T-helper 17 cell (primary cell): ENCODE data around the gene CD80. TPM values are rescaled to one million over a fixed set of nuclear protein-coding genes. Genes with fewer than 3 reads are reported as not detected.
"Not testable (repeated sequence)": the region's sequence is repeated elsewhere in the genome, so short reads cannot be mapped to it uniquely, and the experiment has no call there.

Experiments
- ATAC-seq: fragments of 150-1000 bp; cut with Tn5 transposase; 2 replicates; pipeline ENCODE4 v1.10.0; 2021; ENCODE audit warnings: mild to moderate bottlenecking, moderate library complexity
- DNase-seq, 3 donors: peaks; one replicate each; pipeline versions ENCODE4 v3.0.0 to v3.0.0-alpha.2; 2020 to 2021
- H3K9me3 ChIP-seq: one replicate; pipeline ENCODE4 v1.7.0; 2013; ENCODE audit warnings: low read length, mild to moderate bottlenecking; ENCODE audit not compliant: control insufficient read depth, poor library complexity, severe bottlenecking
- H3K27ac Mint-ChIP-seq: one replicate; pipeline ENCODE4 v1.8.0; 2022; ENCODE audit warnings: mild to moderate bottlenecking, moderate library complexity, mixed read lengths
- H3K27me3 Mint-ChIP-seq: one replicate; pipeline ENCODE4 v1.8.0; 2022; ENCODE audit warnings: mixed read lengths
- H3K36me3 Mint-ChIP-seq: one replicate; pipeline ENCODE4 v1.8.0; 2022; ENCODE audit warnings: low read depth, mixed read lengths
- H3K4me1 Mint-ChIP-seq: one replicate; pipeline ENCODE4 v1.8.0; 2022; ENCODE audit warnings: mild to moderate bottlenecking, mixed read lengths
- H3K4me3 Mint-ChIP-seq: one replicate; pipeline ENCODE4 v1.8.0; 2022; ENCODE audit warnings: mild to moderate bottlenecking, moderate library complexity, mixed read lengths
- total RNA-seq, 4 donors: library from RNA in 2 of 4; stranded (reverse) in 2 of 4; gene quantifications; one replicate each; pipeline ENCODE4 v1.2.3 and lab custom pipeline; 2022 to 2026

The CD80 gene
- total RNA-seq, 2 donors from 2014 or later: 13.9 to 14.1 TPM

DNA sequence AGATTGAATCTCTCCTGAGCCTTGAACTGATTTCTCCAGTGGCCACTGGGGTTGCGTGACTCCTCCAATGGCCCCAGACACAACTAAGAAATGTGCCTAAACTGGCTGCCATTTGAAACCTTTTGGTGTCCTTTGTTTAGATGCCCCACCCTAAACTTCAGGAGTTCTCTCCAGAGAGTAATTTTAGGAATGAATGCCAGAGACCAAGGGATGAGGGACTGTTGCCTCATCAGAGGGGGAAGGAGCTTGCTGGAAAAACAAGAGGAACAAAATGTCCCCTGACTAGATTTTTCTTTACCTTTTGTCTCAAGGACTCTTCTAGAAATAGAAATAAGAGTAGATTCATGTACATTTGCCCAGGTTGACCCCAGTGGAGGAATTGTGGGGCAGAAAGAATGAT is 11.8 kb upstream of the CD80 start:
- Mint-ChIP-seq H3K36me3 (no peaks in the 10 kb centered on the region), H3K27me3 (no peaks in the 10 kb centered on the region), H3K4me3 (no peak overlapping the region), H3K27ac (no peak overlapping the region), H3K4me1 (no peaks in the 10 kb centered on the region)
- no peaks in the 10 kb centered on the region for H3K9me3 ChIP-seq
- DNase-seq: no peak
- ATAC-seq: no peak

GRCh38 chr3:119570229-119570628 is 10.8 kb upstream of the CD80 start:
- Mint-ChIP-seq H3K27ac (no peak overlapping the region), H3K27me3 (no peaks in the 10 kb centered on the region), H3K4me1 (no peaks in the 10 kb centered on the region), H3K36me3 (no peaks in the 10 kb centered on the region), H3K4me3 (no peak overlapping the region)
- DNase-seq: no peak
- ATAC-seq: peak; percentile 14
- no peaks in the 10 kb centered on the region for H3K9me3 ChIP-seq

GRCh38 chr3:119569156-119569555 is 9.7 kb upstream of the CD80 start:
- no peaks in the 10 kb centered on the region for H3K9me3 ChIP-seq
- H3K4me3 Mint-ChIP-seq: no peak overlapping the region
- DNase-seq (no peak), ATAC-seq (no peak)
- no peaks in the 10 kb centered on the region for H3K27me3 Mint-ChIP-seq
- no peaks in the 10 kb centered on the region for H3K4me1 Mint-ChIP-seq
- H3K36me3 Mint-ChIP-seq: no peaks in the 10 kb centered on the region
- H3K27ac Mint-ChIP-seq: no peak overlapping the region

- H3K27me3 Mint-ChIP-seq, H3K4me3 Mint-ChIP-seq, H3K9me3 ChIP-seq, ATAC-seq, H3K36me3 Mint-ChIP-seq, DNase-seq: not testable (repeated sequence)
- Mint-ChIP-seq H3K4me1 (peaks cover 15% of the 10 kb centered on the region), H3K27ac (peak overlapping the region; percentile 94)
Measured at GRCh38 chr3:119563334-119563733, 3.9 kb upstream of the CD80 start.

GRCh38 chr3:119562307-119562961 is 3.0 kb upstream of the CD80 start:
- H3K9me3 ChIP-seq: no peaks in the 10 kb centered on the region
- Mint-ChIP-seq H3K27me3 (no peaks in the 10 kb centered on the region), H3K36me3 (no peaks in the 10 kb centered on the region), H3K27ac (peak overlapping the region; percentile 94), H3K4me1 (peaks cover 23% of the 10 kb centered on the region), H3K4me3 (peak overlapping the region; percentile 53)
- peak; percentile 87 for ATAC-seq
- peak; percentile 45 to 60 (median 59) for DNase-seq

GRCh38 chr3:119560160-119560559 is 746 bp upstream of the CD80 start:
- H3K4me3 Mint-ChIP-seq: peak overlapping the region; percentile 43
- H3K9me3 ChIP-seq: no peaks in the 10 kb centered on the region
- H3K4me1 Mint-ChIP-seq: peaks cover 44% of the 10 kb centered on the region
- H3K27me3 Mint-ChIP-seq: no peaks in the 10 kb centered on the region
- H3K36me3 Mint-ChIP-seq: no peaks in the 10 kb centered on the region
- H3K27ac Mint-ChIP-seq: peak overlapping the region; percentile 95
- DNase-seq: no peak
- no peak for ATAC-seq

DNA sequence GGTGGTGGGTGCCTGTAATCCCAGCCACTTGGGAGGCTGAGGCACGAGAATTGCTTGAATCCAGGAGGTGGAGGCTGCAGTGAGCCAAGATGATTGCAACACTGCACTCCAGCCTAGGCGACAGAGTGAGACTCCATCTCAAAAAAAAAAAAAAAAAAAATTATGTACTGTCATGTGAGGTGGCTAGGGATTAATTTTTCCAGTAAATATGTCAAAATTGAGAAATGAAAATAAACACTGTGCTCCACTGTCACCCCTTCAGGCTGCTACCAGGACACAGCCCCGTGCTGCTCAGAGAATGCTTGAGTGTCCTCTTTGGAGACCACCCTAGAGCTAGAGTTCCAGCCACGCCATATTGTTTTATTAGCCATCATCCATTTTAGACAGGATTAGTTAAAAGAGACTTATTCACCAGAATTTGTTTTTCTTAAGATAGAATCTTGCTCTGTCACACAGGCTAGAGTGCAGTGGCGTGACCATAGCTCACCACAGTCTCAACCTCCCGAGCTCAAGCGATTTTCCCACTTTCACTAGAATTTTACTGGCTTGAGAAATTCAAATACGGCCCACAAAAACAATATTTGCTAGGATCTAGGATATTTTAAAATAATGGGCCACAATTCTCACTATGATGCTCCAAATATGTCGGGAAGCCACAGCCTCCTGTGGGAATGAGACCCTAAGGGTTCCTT is 642 bp downstream of the CD80 start:
- no peak for ATAC-seq
- H3K36me3 Mint-ChIP-seq: peaks cover 2% of the 10 kb centered on the region
- H3K27me3 Mint-ChIP-seq: no peaks in the 10 kb centered on the region
- H3K4me3 Mint-ChIP-seq: peak overlapping the region; percentile 79
- peak overlapping the region; percentile 95 for H3K27ac Mint-ChIP-seq
- no peak for DNase-seq
- H3K9me3 ChIP-seq: no peaks in the 10 kb centered on the region
- peaks cover 54% of the 10 kb centered on the region for H3K4me1 Mint-ChIP-seq

DNA sequence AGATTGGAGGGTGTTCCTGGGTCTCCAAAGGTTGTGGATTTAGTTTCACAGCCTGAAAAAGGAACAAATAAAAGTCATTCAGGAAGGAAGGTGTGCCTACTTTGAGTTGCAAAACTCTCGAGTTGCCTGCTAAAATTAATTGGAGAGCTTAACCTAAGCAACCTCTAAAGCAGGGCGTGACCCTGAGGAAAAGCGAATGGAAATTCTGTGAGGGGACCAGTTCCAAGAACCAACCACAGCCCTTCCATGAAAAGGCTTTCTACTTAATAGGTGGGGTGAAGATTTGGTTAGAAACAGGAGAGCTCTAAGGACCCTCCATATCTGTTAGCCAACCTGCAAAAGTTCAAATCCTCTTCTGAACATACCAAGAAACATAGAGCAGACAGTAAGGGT is 1.5 kb downstream of the CD80 start:
- no peaks in the 10 kb centered on the region for H3K9me3 ChIP-seq
- Mint-ChIP-seq H3K4me1 (peaks cover 54% of the 10 kb centered on the region), H3K27ac (peak overlapping the region; percentile 95), H3K36me3 (peaks cover 2% of the 10 kb centered on the region), H3K27me3 (no peaks in the 10 kb centered on the region), H3K4me3 (peak overlapping the region; percentile 79)
- DNase-seq: no peak
- no peak for ATAC-seq

GRCh38 chr3:119557192-119557876 is 2.1 kb downstream of the CD80 start:
- DNase-seq (no peak), ATAC-seq (no peak)
- Mint-ChIP-seq H3K27me3 (no peaks in the 10 kb centered on the region), H3K4me1 (peaks cover 49% of the 10 kb centered on the region), H3K36me3 (peaks cover 2% of the 10 kb centered on the region), H3K4me3 (peak overlapping the region; percentile 79), H3K27ac (peak overlapping the region; percentile 95)
- H3K9me3 ChIP-seq: no peaks in the 10 kb centered on the region

DNA sequence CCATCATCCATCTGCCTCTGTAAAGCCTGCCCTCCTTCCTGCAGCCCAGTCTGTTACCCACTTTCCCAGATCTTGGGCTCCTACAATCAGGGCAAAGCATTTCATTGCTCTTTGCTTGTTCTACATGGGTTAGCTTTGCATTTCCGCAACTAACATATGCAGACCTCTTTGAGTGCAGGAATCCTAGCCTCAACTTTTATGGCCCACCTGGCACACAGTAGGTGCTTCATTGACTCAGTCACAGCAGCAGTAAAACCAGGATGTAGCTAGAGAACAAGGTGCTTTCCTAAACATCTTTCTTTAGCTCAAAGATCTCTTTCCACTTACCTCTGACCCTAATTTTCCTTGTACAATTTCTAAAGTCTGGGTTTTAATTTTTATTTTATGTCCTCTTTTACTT is 3.5 kb downstream of the CD80 start:
- Mint-ChIP-seq H3K36me3 (peaks cover 2% of the 10 kb centered on the region), H3K4me3 (peak overlapping the region; percentile 66), H3K4me1 (peaks cover 51% of the 10 kb centered on the region), H3K27me3 (no peaks in the 10 kb centered on the region), H3K27ac (peak overlapping the region; percentile 95)
- no peaks in the 10 kb centered on the region for H3K9me3 ChIP-seq
- DNase-seq (no peak), ATAC-seq (no peak)

DNA sequence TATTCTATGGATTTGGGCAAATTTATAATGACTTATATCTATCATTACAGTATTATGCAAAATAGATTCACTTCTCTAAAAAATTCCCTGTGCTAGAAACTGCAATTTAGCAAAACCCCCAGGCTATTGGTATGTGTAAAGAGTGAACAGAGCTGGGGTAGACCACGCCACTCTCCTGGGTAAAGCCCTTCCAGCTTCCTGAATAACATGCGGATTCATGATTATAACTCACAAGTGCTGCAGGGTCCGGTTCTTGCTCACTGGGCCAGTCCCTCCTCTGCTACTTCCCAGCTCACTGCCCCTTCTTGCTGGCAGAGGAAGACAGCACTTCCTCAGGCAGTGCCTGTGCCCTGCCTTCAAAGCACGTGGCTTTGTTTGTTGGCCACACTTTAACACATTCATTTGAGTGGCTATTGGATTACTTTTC is 4.1 kb downstream of the CD80 start:
- peaks cover 2% of the 10 kb centered on the region for H3K36me3 Mint-ChIP-seq
- no peaks in the 10 kb centered on the region for H3K27me3 Mint-ChIP-seq
- ATAC-seq (peak; percentile 8), DNase-seq (no peak)
- no peaks in the 10 kb centered on the region for H3K9me3 ChIP-seq
- peaks cover 50% of the 10 kb centered on the region for H3K4me1 Mint-ChIP-seq
- peak overlapping the region; percentile 95 for H3K27ac Mint-ChIP-seq
- H3K4me3 Mint-ChIP-seq: peak overlapping the region; percentile 66

DNA sequence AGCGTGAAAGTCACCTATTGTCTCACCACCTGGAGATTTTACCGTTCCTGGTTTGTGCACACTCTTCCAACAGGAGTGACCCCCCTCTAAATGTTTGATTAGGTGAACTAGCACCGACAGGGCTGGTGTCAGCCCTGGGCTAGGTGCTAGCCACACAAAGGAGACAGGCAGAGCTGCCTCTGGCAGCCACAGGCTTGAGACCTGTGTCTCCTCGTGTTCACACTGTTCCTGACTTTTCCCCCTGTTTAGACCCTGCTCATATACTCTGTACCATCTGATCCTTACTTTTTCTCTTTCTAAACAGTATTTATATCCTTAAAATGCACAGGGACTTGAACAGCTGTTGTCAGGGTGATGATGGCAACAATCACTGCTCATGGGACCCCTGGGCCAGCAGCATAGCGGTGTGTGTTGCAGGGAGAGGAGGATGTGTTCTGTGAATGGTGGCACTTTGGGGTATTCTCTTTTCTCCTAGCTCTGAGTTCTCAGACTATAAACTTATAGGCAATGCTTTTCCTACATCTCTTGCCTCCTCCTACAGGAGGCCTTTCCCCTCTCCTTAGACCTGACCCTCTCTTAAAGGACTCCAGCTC is 5.5 kb downstream of the CD80 start:
- no peak for ATAC-seq
- peaks cover 44% of the 10 kb centered on the region for H3K4me1 Mint-ChIP-seq
- no peaks in the 10 kb centered on the region for H3K9me3 ChIP-seq
- DNase-seq: no peak
- H3K36me3 Mint-ChIP-seq: peaks cover 2% of the 10 kb centered on the region
- peak overlapping the region; percentile 95 for H3K27ac Mint-ChIP-seq
- H3K27me3 Mint-ChIP-seq: no peaks in the 10 kb centered on the region
- no peak overlapping the region for H3K4me3 Mint-ChIP-seq

GRCh38 chr3:119552928-119553327 is 6.5 kb downstream of the CD80 start:
- not testable (repeated sequence) for H3K27ac Mint-ChIP-seq, ATAC-seq, DNase-seq, H3K9me3 ChIP-seq, H3K36me3 Mint-ChIP-seq, H3K4me3 Mint-ChIP-seq, H3K27me3 Mint-ChIP-seq
- peaks cover 38% of the 10 kb centered on the region for H3K4me1 Mint-ChIP-seq
